Tibial artery (tissue), 4 donors: ENCODE measurements around the gene CFAP74.

Source experiments
- DNase-seq, 2 donors: peaks; one replicate each; pipeline ENCODE4 v3.0.0-alpha.2; 2019
- H3K27ac ChIP-seq, 2 donors: fragments of 200-600 bp; sonication (generic) in 1 of 2; 1 replicate in 1 of 2; 2 replicates in 1 of 2; pipeline ENCODE4 v1.5.1; 2018 to 2019; ENCODE audit warnings: mild to moderate bottlenecking in 1 of 2
- H3K27me3 ChIP-seq, 2 donors: fragments of 200-600 bp; sonication (generic) in 1 of 2; one replicate each; pipeline versions ENCODE4 v1.5.1 to v1.6.0; 2016 to 2019
- H3K36me3 ChIP-seq, 3 donors: fragments of 200-600 bp; sonication (generic) in 2 of 3; one replicate each; pipeline ENCODE4 v1.5.1; 2016 to 2019; ENCODE audit warnings: mild to moderate bottlenecking in 2 of 3
- H3K4me1 ChIP-seq, 4 donors: fragments of 200-600 bp; sonication (generic) in 2 of 4; 1 replicate in 3 of 4; 2 replicates in 1 of 4; pipeline ENCODE4 v1.5.1; 2016 to 2019
- H3K4me3 ChIP-seq, 2 donors: fragments of 200-600 bp; sonication (generic) in 1 of 2; 1 replicate in 1 of 2; 2 replicates in 1 of 2; pipeline ENCODE4 v1.5.1; 2018 to 2019; ENCODE audit warnings: mild to moderate bottlenecking in 2 of 2
- H3K9me3 ChIP-seq, 3 donors: fragments of 200-600 bp; sonication (generic) in 1 of 3; one replicate each; pipeline ENCODE4 v1.5.1; 2016 to 2019
- CTCF ChIP-seq, 2 experiments: fragments of 200-600 bp in 1 of 2; fragments of 450-650 bp in 1 of 2; IDR thresholded peaks; one replicate each; pipeline ENCODE4 v1.5.1; 2017 to 2019; ENCODE audit warnings: antibody characterized with exemption in 2 of 2, mild to moderate bottlenecking in 1 of 2, moderate library complexity in 1 of 2
- intact Hi-C: fragments of 100-400 bp; cut with DNase I; formaldehyde crosslinking; loops from one replicate; pipeline ENCODE4 v1.15.0; 2023; ENCODE audit warnings: low total_unique reads

The CFAP74 gene

GRCh38 chr1:2024887-2025286, 21.3 kb upstream of the CFAP74 start:
- Histone ChIP-seq H3K27ac (no peak overlapping the region), H3K9me3 (no peaks in the 10 kb centered on the region), H3K4me3 (no peak overlapping the region), H3K4me1 (peaks cover 0 to 10% (median 1%) of the 10 kb centered on the region in 4 donors), H3K36me3 (no peaks in the 10 kb centered on the region), H3K27me3 (peaks cover 0 to 88% of the 10 kb centered on the region in 2 donors)
- intact Hi-C loops: no loop called here
- no peak for DNase-seq
- no peak for TF ChIP-seq CTCF (IDR thresholded peaks at IDR 0.05)

- Histone ChIP-seq H3K27ac (no peak overlapping the region), H3K4me3 (no peak overlapping the region), H3K36me3 (no peaks in the 10 kb centered on the region), H3K4me1 (peaks cover 0 to 15% (median 6%) of the 10 kb centered on the region in 4 donors), H3K27me3 (peaks cover 0 to 88% of the 10 kb centered on the region in 2 donors), H3K9me3 (no peaks in the 10 kb centered on the region)
- no peak for DNase-seq
- intact Hi-C loops: no loop called here
- no peak for TF ChIP-seq CTCF (IDR thresholded peaks at IDR 0.05)
Measured at GRCh38 chr1:2024451-2024850, 20.9 kb upstream of the CFAP74 start.

- H3K9me3 ChIP-seq: no peaks in the 10 kb centered on the region
- H3K4me1 ChIP-seq: peaks cover 0 to 18% (median 10%) of the 10 kb centered on the region in 4 donors
- DNase-seq: no peak
- no peak for TF ChIP-seq CTCF (IDR thresholded peaks at IDR 0.05)
- H3K36me3 ChIP-seq: no peaks in the 10 kb centered on the region
- H3K4me3 ChIP-seq: no peak overlapping the region
- H3K27me3 ChIP-seq: peaks cover 0 to 86% of the 10 kb centered on the region in 2 donors
- no peak overlapping the region for H3K27ac ChIP-seq
- intact Hi-C loops: no loop called here
Measured at GRCh38 chr1:2023187-2023586, 19.6 kb upstream of the CFAP74 start.

GRCh38 chr1:2022063-2022770, 18.6 kb upstream of the CFAP74 start:
- intact Hi-C loops: no loop called here
- Histone ChIP-seq H3K4me3 (no peak overlapping the region), H3K4me1 (peaks cover 0 to 18% (median 10%) of the 10 kb centered on the region in 4 donors), H3K36me3 (no peaks in the 10 kb centered on the region), H3K27ac (no peak overlapping the region), H3K27me3 (peaks cover 0 to 88% of the 10 kb centered on the region in 2 donors), H3K9me3 (no peaks in the 10 kb centered on the region)
- no peak for DNase-seq
- no peak for TF ChIP-seq CTCF (IDR thresholded peaks at IDR 0.05)

GRCh38 chr1:2021550-2021949, 18.0 kb upstream of the CFAP74 start:
- Histone ChIP-seq H3K27me3 (peaks cover 0 to 88% of the 10 kb centered on the region in 2 donors), H3K4me1 (peaks cover 0 to 18% (median 10%) of the 10 kb centered on the region in 4 donors), H3K4me3 (no peak overlapping the region), H3K9me3 (no peaks in the 10 kb centered on the region), H3K36me3 (no peaks in the 10 kb centered on the region), H3K27ac (no peak overlapping the region)
- no peak for TF ChIP-seq CTCF (IDR thresholded peaks at IDR 0.05)
- intact Hi-C loops: no loop called here
- DNase-seq: no peak
